ENCODE data around the gene ROS1. TPM values are rescaled to one million over a fixed set of nuclear protein-coding genes. Genes with fewer than 3 reads are reported as not detected.

ROS1 gene
- total RNA-seq, 2 experiments from 2014 or later = not detected

DNA sequence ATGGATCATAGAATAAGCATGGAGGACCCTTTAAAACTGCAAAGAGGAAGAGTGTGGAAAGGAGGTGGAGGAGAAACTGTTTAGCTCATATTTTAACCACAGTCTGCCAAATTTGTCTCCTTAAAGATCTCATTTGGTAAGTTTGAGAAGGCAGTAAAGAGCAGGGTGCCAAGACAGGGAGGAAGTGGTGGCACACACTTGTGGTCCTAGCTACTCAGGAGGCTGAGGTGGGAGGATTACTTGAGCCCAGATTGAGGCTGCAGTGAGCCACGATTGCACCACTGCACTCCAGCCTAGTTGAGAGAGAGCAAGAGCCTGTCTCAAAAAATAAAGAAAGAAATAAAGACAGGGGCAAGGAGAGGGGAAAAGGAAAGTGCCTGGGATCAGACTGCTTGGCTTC lies 39.9 kb upstream of the ROS1 start:
- Histone ChIP-seq H3K4me3 (ENCODE audit: low read length) (no peak overlapping the region), H3K27ac (ENCODE audit: low read depth in 1 of 2, low read length in 2 of 2) (no peak overlapping the region), H3K4me1 (ENCODE audit: insufficient read depth, low read length) (peaks cover 2% of the 10 kb centered on the region), H3K36me3 (ENCODE audit: insufficient read depth, low read length) (no peaks in the 10 kb centered on the region), H3K27me3 (ENCODE audit: control insufficient read depth in 1 of 2, insufficient read depth in 2 of 2, low read length in 2 of 2) (peaks cover 0 to 2% of the 10 kb centered on the region in 2 experiments), H3K9me3 (ENCODE audit: control insufficient read depth in 1 of 2, insufficient read depth in 1 of 2, low read length in 2 of 2) (no peaks in the 10 kb centered on the region)
- Mint-ChIP-seq H3K9me3 (no peaks in the 10 kb centered on the region), H3K4me1 (ENCODE audit: low read depth) (no peaks in the 10 kb centered on the region), H3K36me3 (ENCODE audit: low read depth) (no peaks in the 10 kb centered on the region), H3K27ac (no peak overlapping the region), H3K27me3 (peaks cover 23% of the 10 kb centered on the region), H3K4me3 (no peak overlapping the region)
- intact Hi-C loops (cut with DNase I, micrococcal nuclease) = no loop called here
- ATAC-seq (ENCODE audit: poor library complexity) = no peak
- ChIA-PET CTCF (interaction anchor here (1.3 kb wide), 1 partner anchor 16 kb away, joined by 3 read pairs; no protein-coding TSS in a partner anchor), POLR2A (no interaction called here)
- no peak for TF ChIP-seq CTCF (IDR thresholded peaks at IDR 0.05)
- no peak for DNase-seq

GRCh38 chr6:117464700-117465099 lies 39.0 kb upstream of the ROS1 start:
- intact Hi-C loops (cut with DNase I, micrococcal nuclease) = no loop called here
- Mint-ChIP-seq H3K27me3 (peaks cover 18% of the 10 kb centered on the region), H3K9me3 (no peaks in the 10 kb centered on the region), H3K36me3 (ENCODE audit: low read depth) (no peaks in the 10 kb centered on the region), H3K27ac (no peak overlapping the region), H3K4me1 (ENCODE audit: low read depth) (no peaks in the 10 kb centered on the region), H3K4me3 (no peak overlapping the region)
- TF ChIP-seq CTCF (IDR thresholded peaks at IDR 0.05) = no peak
- Histone ChIP-seq H3K4me1 (ENCODE audit: insufficient read depth, low read length) (peaks cover 2% of the 10 kb centered on the region), H3K27me3 (ENCODE audit: control insufficient read depth in 1 of 2, insufficient read depth in 2 of 2, low read length in 2 of 2) (no peaks in the 10 kb centered on the region), H3K27ac (ENCODE audit: low read depth in 1 of 2, low read length in 2 of 2) (no peak overlapping the region), H3K4me3 (ENCODE audit: low read length) (no peak overlapping the region), H3K36me3 (ENCODE audit: insufficient read depth, low read length) (no peaks in the 10 kb centered on the region), H3K9me3 (ENCODE audit: control insufficient read depth in 1 of 2, insufficient read depth in 1 of 2, low read length in 2 of 2) (no peaks in the 10 kb centered on the region)
- DNase-seq (no peak), ATAC-seq (ENCODE audit: poor library complexity) (no peak)
- ChIA-PET POLR2A (no interaction called here), CTCF (interaction anchor here (1.3 kb wide), 1 partner anchor 15 kb away, joined by 3 read pairs; no protein-coding TSS in a partner anchor)

DNA sequence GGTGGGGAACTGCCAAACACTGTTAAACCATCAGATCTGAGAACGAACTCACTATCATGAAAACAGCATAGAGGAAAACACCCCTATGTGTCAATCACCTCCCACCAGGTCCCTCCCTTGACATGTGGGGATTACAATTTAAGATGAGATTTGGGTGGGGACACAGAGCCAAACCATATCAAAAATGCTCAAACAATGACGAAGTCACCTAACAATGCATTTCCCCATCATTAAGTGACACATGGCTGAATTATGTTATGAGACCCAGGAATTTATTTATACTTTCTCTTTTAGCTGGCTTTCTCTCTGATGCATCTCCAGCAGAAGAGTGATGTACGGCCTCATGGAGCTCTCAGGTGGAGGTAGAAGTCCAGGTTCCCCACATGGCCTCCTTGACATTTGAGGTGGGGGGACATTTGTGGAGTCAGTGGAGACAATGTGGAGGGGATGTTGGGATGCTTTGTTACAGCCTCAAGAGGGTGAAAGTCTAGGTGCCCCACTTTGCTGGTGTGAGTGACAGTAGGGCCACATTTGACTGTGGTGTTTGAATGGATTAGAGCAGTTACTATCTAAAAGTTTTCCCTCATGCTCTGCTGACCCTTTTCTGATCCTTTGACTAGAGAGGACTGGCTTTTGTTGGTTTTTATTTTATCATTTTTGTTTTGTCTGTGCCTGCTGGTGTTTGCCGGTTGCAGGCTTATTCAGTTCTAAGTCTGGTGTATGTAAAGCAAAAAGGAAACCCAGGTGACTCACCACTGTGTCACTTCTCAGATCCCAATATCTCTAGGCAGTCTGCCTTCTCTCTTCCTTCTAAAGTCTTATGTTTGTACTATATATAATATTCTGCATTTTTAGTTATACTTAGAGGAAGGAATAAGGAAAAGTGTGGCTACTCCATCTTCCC lies 38.3 kb upstream of the ROS1 start:
- Histone ChIP-seq H3K4me1 (ENCODE audit: insufficient read depth, low read length) (peaks cover 2% of the 10 kb centered on the region), H3K27ac (ENCODE audit: low read depth in 1 of 2, low read length in 2 of 2) (no peak overlapping the region), H3K36me3 (ENCODE audit: insufficient read depth, low read length) (no peaks in the 10 kb centered on the region), H3K9me3 (ENCODE audit: control insufficient read depth in 1 of 2, insufficient read depth in 1 of 2, low read length in 2 of 2) (no peaks in the 10 kb centered on the region), H3K4me3 (ENCODE audit: low read length) (no peak overlapping the region), H3K27me3 (ENCODE audit: control insufficient read depth in 1 of 2, insufficient read depth in 2 of 2, low read length in 2 of 2) (no peaks in the 10 kb centered on the region)
- Mint-ChIP-seq H3K36me3 (ENCODE audit: low read depth) (no peaks in the 10 kb centered on the region), H3K27ac (no peak overlapping the region), H3K27me3 (peaks cover 13% of the 10 kb centered on the region), H3K4me3 (no peak overlapping the region), H3K9me3 (no peaks in the 10 kb centered on the region), H3K4me1 (ENCODE audit: low read depth) (no peaks in the 10 kb centered on the region)
- ATAC-seq (ENCODE audit: poor library complexity) (no peak), DNase-seq (no peak)
- ChIA-PET POLR2A (no interaction called here), CTCF (no interaction called here)
- no peak for TF ChIP-seq CTCF (IDR thresholded peaks at IDR 0.05)
- intact Hi-C loops (cut with DNase I, micrococcal nuclease) = no loop called here
